ENCODE measurements around the gene PRKCE. TPM values are rescaled to one million over a fixed set of nuclear protein-coding genes. Genes with fewer than 3 reads are reported as not detected.

PRKCE gene
- total RNA-seq, 1 donor from 2014 or later, result 34.1 TPM

DNA sequence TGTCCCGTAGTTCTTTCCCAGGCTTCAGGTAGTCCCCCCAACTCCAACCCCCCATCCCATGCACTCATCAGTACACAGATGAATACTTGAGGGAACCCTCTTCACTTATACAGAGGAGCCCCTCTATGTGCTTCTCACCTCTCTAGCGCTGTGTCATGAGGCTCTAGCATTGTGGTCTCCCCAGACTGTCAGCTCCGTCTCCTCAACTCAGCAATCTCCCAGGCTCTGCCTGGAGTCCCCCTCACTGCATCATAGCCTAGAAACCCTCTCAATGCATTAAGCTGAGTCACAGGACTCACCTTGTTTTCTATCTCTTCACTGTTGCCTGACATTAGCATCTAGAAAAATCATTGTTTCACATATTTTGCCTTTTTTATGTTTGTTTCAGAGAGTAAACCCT, 20.2 kb upstream of the PRKCE start:
- DNase-seq (ENCODE audit: low spot score), result no peak

DNA sequence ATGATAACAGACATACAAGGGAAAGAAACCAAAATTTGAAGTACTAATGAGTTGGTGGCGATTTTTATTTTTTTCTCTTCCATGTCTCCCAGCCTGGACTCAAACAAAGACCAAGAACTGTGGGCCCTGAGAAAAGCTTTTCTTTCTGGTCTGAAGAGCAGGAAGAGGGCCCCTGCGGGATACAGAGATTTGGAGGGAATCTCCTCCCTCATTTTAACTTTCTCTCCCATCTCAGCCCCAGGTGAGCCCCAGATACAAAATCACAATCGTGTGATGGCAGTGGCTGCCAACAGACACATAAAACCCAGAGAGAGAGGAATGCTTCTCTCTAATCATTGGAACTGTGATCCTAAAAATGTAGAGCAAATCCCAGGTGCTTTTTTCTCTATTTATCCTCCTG, 19.5 kb upstream of the PRKCE start:
- no peak for DNase-seq (ENCODE audit: low spot score)

GRCh38 chr2:45634223-45634622, 17.3 kb upstream of the PRKCE start:
- DNase-seq (ENCODE audit: low spot score), result no peak

DNA sequence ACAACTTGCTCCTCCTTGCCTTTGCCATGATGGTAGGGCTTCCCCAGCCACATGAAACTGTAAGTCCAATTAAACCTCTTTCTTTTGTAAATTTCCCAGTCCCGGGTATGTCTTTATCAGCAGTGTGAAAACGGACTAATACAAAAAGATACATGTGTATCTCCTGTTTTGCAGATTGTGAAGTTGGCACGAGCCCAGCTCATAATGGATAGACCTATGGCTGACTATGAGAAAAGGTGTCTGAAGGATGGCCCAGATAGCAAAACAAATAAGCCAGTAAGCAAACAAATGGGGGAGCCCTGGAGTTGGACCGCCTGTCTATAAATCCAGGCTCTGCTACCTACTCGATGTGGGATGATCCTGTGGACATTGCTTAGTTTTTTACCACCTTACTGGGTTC, 15.5 kb upstream of the PRKCE start:
- no peak for DNase-seq (ENCODE audit: low spot score)

GRCh38 chr2:45637440-45637839, 14.0 kb upstream of the PRKCE start:
- DNase-seq (ENCODE audit: low spot score), result no peak

GRCh38 chr2:45640576-45640975, 10.9 kb upstream of the PRKCE start:
- DNase-seq (ENCODE audit: low spot score), result no peak

- no peak for DNase-seq (ENCODE audit: low spot score)
Measured at GRCh38 chr2:45643095-45643494, 8.4 kb upstream of the PRKCE start.

DNA sequence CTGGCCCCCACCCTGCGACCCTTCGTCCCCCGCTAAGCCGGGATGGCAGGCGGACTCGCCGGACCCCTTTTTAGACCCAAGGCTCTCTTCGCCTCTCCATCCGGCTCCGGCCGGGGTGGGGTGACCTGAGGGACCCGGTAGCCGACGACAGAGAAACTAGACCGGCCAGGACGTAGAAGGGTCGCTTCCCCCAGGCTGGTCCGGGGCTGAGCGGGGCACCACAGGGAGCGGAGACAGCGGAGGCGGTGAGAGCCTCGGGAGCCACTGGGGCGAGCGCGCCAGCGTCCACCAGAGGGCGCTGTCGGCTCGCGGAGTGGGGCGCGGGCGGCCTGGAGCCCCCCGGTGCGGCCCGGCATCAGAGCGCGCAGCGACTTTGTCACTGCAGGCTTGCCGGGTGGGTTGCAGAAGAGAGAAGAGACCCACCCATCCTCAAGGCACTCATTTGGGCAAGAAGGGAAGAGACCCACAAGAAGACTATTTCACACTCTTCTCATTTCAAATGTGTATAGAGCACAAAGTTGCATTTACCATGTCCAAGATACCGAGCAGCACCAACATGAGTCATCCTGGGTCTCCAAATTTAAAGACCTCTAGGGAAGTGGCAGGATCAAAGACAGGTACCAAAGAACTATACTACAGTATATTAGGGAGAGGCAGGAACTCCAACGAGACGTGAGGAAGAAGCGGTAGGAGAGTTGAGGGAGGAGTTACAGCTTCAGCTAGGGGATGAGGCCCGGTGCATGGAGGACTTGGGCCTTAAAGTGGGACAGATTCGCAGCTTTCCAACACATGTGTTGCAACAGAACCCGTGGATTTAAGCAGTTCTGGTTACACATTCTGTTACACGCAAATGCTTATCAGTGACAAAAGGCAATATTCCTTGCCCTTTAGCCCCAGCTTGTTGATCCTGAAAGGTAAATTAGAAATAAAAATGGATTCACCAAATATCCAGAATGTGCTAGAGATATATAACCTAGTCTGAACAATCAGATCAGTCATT, 7.6 kb upstream of the PRKCE start:
- peak; percentile 95 for DNase-seq (ENCODE audit: low spot score)

DNA sequence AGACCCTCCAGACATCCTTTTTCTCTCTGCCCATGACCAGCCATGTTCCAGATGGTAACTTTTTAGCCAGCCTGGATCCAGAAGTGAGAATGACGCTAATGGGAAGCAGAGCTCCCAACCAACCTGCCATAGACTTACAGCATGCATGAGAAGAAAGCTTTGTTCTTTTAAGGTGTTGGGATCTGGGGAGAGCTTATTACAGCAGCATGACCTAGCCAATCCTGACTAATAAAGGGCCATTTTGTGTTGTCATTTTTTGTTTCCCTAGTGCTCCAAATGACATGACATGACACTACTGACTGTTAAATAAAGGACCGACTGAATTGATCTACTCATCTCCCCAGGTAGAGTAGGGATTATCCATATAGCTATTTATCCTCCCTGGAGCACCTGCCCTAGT, 5.2 kb upstream of the PRKCE start:
- no peak for DNase-seq (ENCODE audit: low spot score)

- DNase-seq (ENCODE audit: low spot score), result no peak
Measured at GRCh38 chr2:45647356-45647755, 4.1 kb upstream of the PRKCE start.

DNA sequence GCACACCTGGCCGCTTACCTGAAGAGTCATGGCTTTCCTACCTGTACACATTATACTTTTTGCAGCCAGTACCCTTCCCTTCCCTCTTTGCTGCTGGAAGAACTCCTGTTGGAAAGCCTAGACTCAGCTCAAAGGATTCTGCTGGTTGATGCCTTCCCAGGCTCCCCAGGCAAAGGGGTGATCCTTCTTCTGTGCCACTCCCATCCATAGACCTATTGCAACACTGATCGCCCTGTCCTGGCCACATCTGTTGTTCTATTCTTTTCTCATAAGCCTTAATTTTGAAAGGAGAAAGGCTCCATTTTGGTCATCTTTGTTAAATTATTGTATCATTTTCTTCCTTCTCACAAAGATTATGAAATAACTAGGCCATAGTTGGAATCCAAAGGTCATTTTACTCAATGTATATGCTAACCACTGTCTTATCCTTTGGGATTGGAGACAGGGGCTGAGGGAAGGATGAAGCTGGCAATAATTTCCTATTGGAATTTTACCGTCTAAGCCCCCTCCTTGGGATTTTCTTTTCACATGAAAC, 3.4 kb upstream of the PRKCE start:
- no peak for DNase-seq (ENCODE audit: low spot score)

GRCh38 chr2:45648636-45649035, 2.8 kb upstream of the PRKCE start:
- no peak for DNase-seq (ENCODE audit: low spot score)

GRCh38 chr2:45649462-45649857, 2.0 kb upstream of the PRKCE start:
- no peak for DNase-seq (ENCODE audit: low spot score)

DNA sequence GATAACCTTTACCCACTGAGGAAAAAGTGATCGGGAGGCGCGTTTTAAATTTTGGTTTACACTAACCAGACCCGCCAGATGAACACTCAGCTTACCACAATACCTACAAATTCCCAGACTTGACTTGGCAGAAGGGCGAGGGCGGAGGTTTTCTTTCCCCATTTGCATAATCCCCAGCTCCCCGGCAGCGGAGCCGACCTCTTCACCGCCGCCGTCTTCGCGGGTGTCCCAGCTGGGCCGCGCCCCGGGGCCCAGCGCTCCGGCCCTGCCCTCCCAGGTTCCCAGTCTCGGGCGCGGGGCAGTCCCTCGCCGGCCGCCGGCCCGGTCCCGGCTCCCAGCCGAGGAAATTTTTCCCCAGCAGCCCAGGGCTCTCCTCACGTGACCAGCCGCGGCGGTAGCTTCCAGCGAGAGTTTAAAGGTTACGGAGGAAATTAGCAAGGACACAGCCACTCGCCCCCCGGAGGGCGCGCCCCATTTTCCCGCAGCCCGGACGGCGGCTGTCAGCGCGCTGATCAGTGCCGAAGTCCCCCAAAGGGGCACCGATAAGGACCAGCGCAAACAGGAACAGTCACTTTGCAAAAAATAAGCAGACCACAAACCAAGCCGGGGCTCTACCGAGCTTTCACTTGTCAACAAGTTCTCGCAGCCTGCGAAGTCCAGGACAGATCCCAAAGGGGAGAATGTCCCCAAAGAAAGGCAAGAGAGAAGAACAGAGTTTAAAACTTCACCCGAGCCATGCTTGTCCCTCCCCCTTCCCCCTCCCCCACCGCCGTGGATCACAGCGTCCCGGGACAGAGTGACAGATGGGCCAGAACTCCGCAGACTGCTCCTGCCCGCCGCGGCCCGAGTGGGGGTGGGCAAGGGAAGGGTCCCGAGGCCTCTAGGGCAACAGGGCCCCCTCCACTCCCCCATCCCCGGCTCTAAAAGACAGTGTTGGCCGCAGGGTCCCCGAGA, 1.3 kb upstream of the PRKCE start:
- DNase-seq (ENCODE audit: low spot score), result peak; percentile 93

- peak; percentile 95 for DNase-seq (ENCODE audit: low spot score)
Measured at GRCh38 chr2:45650851-45651414, 542 bp upstream of the PRKCE start.

- DNase-seq (ENCODE audit: low spot score), result no peak
Measured at GRCh38 chr2:45652090-45653031, 886 bp downstream of the PRKCE start.

GRCh38 chr2:45653122-45653913, 1.8 kb downstream of the PRKCE start:
- DNase-seq (ENCODE audit: low spot score), result no peak

- no peak for DNase-seq (ENCODE audit: low spot score)
Measured at GRCh38 chr2:45654250-45654649, 2.8 kb downstream of the PRKCE start.

GRCh38 chr2:45661828-45662227, 10.4 kb downstream of the PRKCE start:
- DNase-seq (ENCODE audit: low spot score), result no peak

All from mesenteric fat pad (tissue), 1 donor.